Tibial nerve (tissue), 4 donors: ENCODE results near the gene RMI2.

Source experiments
- EP300 ChIP-seq, 2 donors: sonication (generic); formaldehyde crosslinking; IDR thresholded peaks; one replicate each; pipeline ENCODE4 v1.6.1; 2017; ENCODE audit warnings: antibody characterized with exemption in 2 of 2, mild to moderate bottlenecking in 1 of 2
- TF ChIP-seq, protein P1 (sequence below), 5 experiments: fragments of 200-600 bp in 3 of 5; fragments of 450-650 bp in 2 of 5; sonication (generic) in 3 of 5; IDR thresholded peaks; one replicate each; pipeline ENCODE4 v1.5.1; 2016 to 2019; ENCODE audit warnings: antibody characterized with exemption in 5 of 5, mild to moderate bottlenecking in 3 of 5, moderate library complexity in 2 of 5

- TF ChIP-seq, protein P1, sequence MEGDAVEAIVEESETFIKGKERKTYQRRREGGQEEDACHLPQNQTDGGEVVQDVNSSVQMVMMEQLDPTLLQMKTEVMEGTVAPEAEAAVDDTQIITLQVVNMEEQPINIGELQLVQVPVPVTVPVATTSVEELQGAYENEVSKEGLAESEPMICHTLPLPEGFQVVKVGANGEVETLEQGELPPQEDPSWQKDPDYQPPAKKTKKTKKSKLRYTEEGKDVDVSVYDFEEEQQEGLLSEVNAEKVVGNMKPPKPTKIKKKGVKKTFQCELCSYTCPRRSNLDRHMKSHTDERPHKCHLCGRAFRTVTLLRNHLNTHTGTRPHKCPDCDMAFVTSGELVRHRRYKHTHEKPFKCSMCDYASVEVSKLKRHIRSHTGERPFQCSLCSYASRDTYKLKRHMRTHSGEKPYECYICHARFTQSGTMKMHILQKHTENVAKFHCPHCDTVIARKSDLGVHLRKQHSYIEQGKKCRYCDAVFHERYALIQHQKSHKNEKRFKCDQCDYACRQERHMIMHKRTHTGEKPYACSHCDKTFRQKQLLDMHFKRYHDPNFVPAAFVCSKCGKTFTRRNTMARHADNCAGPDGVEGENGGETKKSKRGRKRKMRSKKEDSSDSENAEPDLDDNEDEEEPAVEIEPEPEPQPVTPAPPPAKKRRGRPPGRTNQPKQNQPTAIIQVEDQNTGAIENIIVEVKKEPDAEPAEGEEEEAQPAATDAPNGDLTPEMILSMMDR (IDR thresholded peaks at IDR 0.05): no peak
- TF ChIP-seq EP300 (IDR thresholded peaks at IDR 0.05): no peak
Observed at GRCh38 chr16:11307639-11308492, 37.4 kb upstream of the RMI2 start.
